H1 (cell line): ENCODE measurements around the gene HNF1B. TPM values are rescaled to one million over a fixed set of nuclear protein-coding genes. Genes with fewer than 3 reads are reported as not detected.

ENCODE experiments used
- CTCF ChIA-PET: fragments of 300-600 bp; sonication (Branson Sonifier 250); formaldehyde crosslinking; loops from one replicate; lab custom pipeline; 2021; ENCODE audit not compliant: partially characterized antibody; lab: Charles Lee
- POLR2A ChIA-PET: fragments of 300-600 bp; sonication (Branson Sonifier 250); formaldehyde crosslinking; loops from one replicate; lab custom pipeline; 2021; ENCODE audit warnings: inconsistent platforms; ENCODE audit not compliant: partially characterized antibody; lab: Charles Lee
- DNase-seq, 2 experiments: peaks; one replicate each; pipeline versions ENCODE4 v3.0.0 to v3.0.0-alpha.2; 2010 to 2022; ENCODE audit warnings: low spot score in 2 of 2, low read depth in 1 of 2, mixed read lengths in 1 of 2
- FAIRE-seq: peaks from 2 replicates; lab custom pipeline; 2011; peaks lifted over from hg19 to GRCh38; lab: Jason Lieb, UNC
- H2AFZ ChIP-seq: 2 replicates; pipeline ENCODE4 v1.8.1; 2012; ENCODE audit warnings: low read length, inconsistent platforms
- H2AK5ac ChIP-seq: 2 replicates; pipeline ENCODE4 v1.6.1; 2013; ENCODE audit warnings: low read depth, low read length
- H2BK120ac ChIP-seq: replicated peaks from 2 replicates; pipeline ENCODE3; 2013; ENCODE audit warnings: low read depth, low read length, inconsistent platforms
- H2BK12ac ChIP-seq: 2 replicates; pipeline ENCODE4 v1.6.1; 2013; ENCODE audit warnings: low read depth, low read length
- H2BK15ac ChIP-seq: 2 replicates; pipeline ENCODE4 v1.6.1; 2013; ENCODE audit warnings: low read length
- H2BK20ac ChIP-seq: 2 replicates; pipeline ENCODE4 v1.6.1; 2013; ENCODE audit warnings: low read length
- H2BK5ac ChIP-seq: 2 replicates; pipeline ENCODE4 v1.6.1; 2013; ENCODE audit warnings: low read depth, low read length
- H3K14ac ChIP-seq: 2 replicates; pipeline ENCODE4 v1.6.1; 2013; ENCODE audit warnings: inconsistent platforms; ENCODE audit not compliant: insufficient read length
- H3K18ac ChIP-seq: 2 replicates; pipeline ENCODE4 v1.6.1; 2013; ENCODE audit warnings: low read length; ENCODE audit errors: extremely low read depth
- H3K23ac ChIP-seq: 2 replicates; pipeline ENCODE4 v1.6.1; 2013; ENCODE audit warnings: inconsistent platforms; ENCODE audit not compliant: insufficient read length
- H3K23me2 ChIP-seq: 2 replicates; pipeline ENCODE4 v1.6.1; 2013; ENCODE audit warnings: low read depth, low read length
- H3K27ac ChIP-seq: 2 replicates; pipeline ENCODE4 v1.6.1; 2011; ENCODE audit warnings: low read depth, low read length, inconsistent platforms
- H3K27me3 ChIP-seq, 4 experiments: replicated peaks in 1 of 4; 1 replicate in 1 of 4; 2 replicates in 3 of 4; pipeline versions ENCODE4 v1.6.1 to v1.8.1; 2011 to 2013; ENCODE audit warnings: low read length in 3 of 4, mild to moderate bottlenecking in 3 of 4, inconsistent platforms in 2 of 4, mixed read lengths in 2 of 4, moderate library complexity in 1 of 4; ENCODE audit not compliant: control insufficient read depth in 3 of 4, insufficient read depth in 3 of 4; ENCODE audit errors: extremely low read depth in 1 of 4
- H3K36me3 ChIP-seq, 4 experiments: 2 replicates each; pipeline versions ENCODE4 v1.6.1 to v1.8.1; 2011 to 2013; ENCODE audit warnings: mild to moderate bottlenecking in 4 of 4, low read length in 3 of 4, moderate library complexity in 2 of 4, control low read depth in 1 of 4, inconsistent platforms in 1 of 4; ENCODE audit not compliant: insufficient read depth in 4 of 4, control insufficient read depth in 2 of 4
- H3K4ac ChIP-seq: replicated peaks from 2 replicates; pipeline ENCODE3; 2013; ENCODE audit warnings: low read length, low read depth, mixed read lengths, inconsistent platforms; ENCODE audit not compliant: insufficient read length
- H3K4me1 ChIP-seq, 4 experiments: replicated peaks in 1 of 4; 1 replicate in 1 of 4; 2 replicates in 3 of 4; pipeline versions ENCODE4 v1.6.1 to v1.8.1; 2011 to 2013; ENCODE audit warnings: low read length in 3 of 4, inconsistent platforms in 2 of 4, mixed read lengths in 1 of 4; ENCODE audit not compliant: insufficient read depth in 4 of 4, control insufficient read depth in 3 of 4
- H3K4me2 ChIP-seq, 2 experiments: 2 replicates each; pipeline versions ENCODE4 v1.6.1 to v1.8.1; 2011 to 2013; ENCODE audit warnings: low read depth in 2 of 2, low read length in 2 of 2, control low read depth in 1 of 2, inconsistent platforms in 1 of 2, mild to moderate bottlenecking in 1 of 2; ENCODE audit not compliant: insufficient read depth in 1 of 2
- H3K4me3 ChIP-seq, 4 experiments: fragments of 200-600, 300-600 bp in 1 of 4; sonication (generic), shearing (Covaris generic), sonication (Bioruptor Twin) in 1 of 4; 2 replicates each; pipeline versions ENCODE4 v1.5.1 to v1.8.1; 2011 to 2016; ENCODE audit warnings: low read length in 4 of 4, low read depth in 3 of 4, control low read depth in 2 of 4, inconsistent platforms in 2 of 4, mild to moderate bottlenecking in 2 of 4, mixed read lengths in 1 of 4, moderate library complexity in 1 of 4; ENCODE audit not compliant: insufficient read depth in 2 of 4; ENCODE audit errors: extremely low read depth in 1 of 4
- H3K56ac ChIP-seq: replicated peaks from 2 replicates; pipeline ENCODE3; 2013; ENCODE audit warnings: low read depth, mild to moderate bottlenecking, mixed read lengths, low read length, inconsistent platforms; ENCODE audit not compliant: insufficient read length
- H3K79me1 ChIP-seq: 2 replicates; pipeline ENCODE4 v1.6.1; 2013; ENCODE audit warnings: low read depth, low read length, control low read depth
- H3K79me2 ChIP-seq, 2 experiments: 2 replicates each; pipeline versions ENCODE4 v1.6.1 to v1.8.1; 2012 to 2013; ENCODE audit warnings: low read length in 2 of 2, mild to moderate bottlenecking in 2 of 2, inconsistent platforms in 1 of 2; ENCODE audit not compliant: insufficient read depth in 2 of 2, control insufficient read depth in 1 of 2
- H3K9ac ChIP-seq, 4 experiments: replicated peaks in 1 of 4; 1 replicate in 1 of 4; 2 replicates in 3 of 4; pipeline versions ENCODE4 v1.6.1 to v1.8.1; 2011 to 2013; ENCODE audit warnings: low read depth in 3 of 4, low read length in 3 of 4, control low read depth in 2 of 4, mild to moderate bottlenecking in 2 of 4, moderate library complexity in 2 of 4, inconsistent platforms in 1 of 4; ENCODE audit errors: extremely low read depth in 1 of 4
- H3K9me3 ChIP-seq, 2 experiments: 2 replicates each; pipeline versions ENCODE4 v1.6.1 to v1.8.1; 2012 to 2013; ENCODE audit warnings: mild to moderate bottlenecking in 2 of 2, moderate library complexity in 2 of 2, control low read depth in 1 of 2, inconsistent platforms in 1 of 2, low read depth in 1 of 2, low read length in 1 of 2, mixed read lengths in 1 of 2; ENCODE audit not compliant: insufficient read depth in 2 of 2
- H4K20me1 ChIP-seq, 2 experiments: replicated peaks in 1 of 2; 2 replicates each; pipeline versions ENCODE3 to v1.8.1; 2011 to 2013; ENCODE audit warnings: inconsistent platforms in 2 of 2, low read length in 2 of 2, mild to moderate bottlenecking in 1 of 2; ENCODE audit not compliant: insufficient read depth in 2 of 2, control insufficient read depth in 1 of 2
- H4K5ac ChIP-seq: 2 replicates; pipeline ENCODE4 v1.6.1; 2013; ENCODE audit warnings: low read length, low read depth, mixed read lengths, inconsistent platforms; ENCODE audit not compliant: insufficient read length
- H4K8ac ChIP-seq: 2 replicates; pipeline ENCODE4 v1.8.0; 2013; ENCODE audit warnings: mild to moderate bottlenecking, moderate library complexity, low read length, inconsistent platforms; ENCODE audit not compliant: insufficient read depth; ENCODE audit errors: extremely low read depth
- H4K91ac ChIP-seq: replicated peaks from 2 replicates; pipeline ENCODE3; 2013; ENCODE audit warnings: low read length, mixed read lengths, inconsistent platforms; ENCODE audit not compliant: insufficient read length
- ASH2L ChIP-seq: fragments of 200-600, 300-600 bp; sonication (generic); IDR thresholded peaks from one replicate; pipeline ENCODE4 v1.7.1; 2017; ENCODE audit warnings: low read length
- CBX5 ChIP-seq: fragments of 300-800, 300-1000 bp; sonication (generic); IDR thresholded peaks from 2 replicates; pipeline ENCODE4 v1.7.1; 2016; ENCODE audit warnings: antibody characterized with exemption, low read length, low read depth
- HDAC2 ChIP-seq, 2 experiments: fragments of 300-600 bp in 1 of 2; sonication (generic) in 1 of 2; IDR thresholded peaks; 2 replicates each; pipeline ENCODE4 v1.6.1; 2011 to 2012; ENCODE audit warnings: low read depth in 2 of 2, low read length in 2 of 2, mild to moderate bottlenecking in 2 of 2, moderate library complexity in 2 of 2, borderline replicate concordance in 1 of 2, inconsistent platforms in 1 of 2
- RNF2 ChIP-seq: fragments of 200-900, 300-1000 bp; sonication (generic); IDR thresholded peaks from 2 replicates; pipeline ENCODE4 v1.7.1; 2016; ENCODE audit warnings: borderline replicate concordance, low read depth, mild to moderate bottlenecking, antibody characterized with exemption, low read length; ENCODE audit not compliant: poor library complexity, severe bottlenecking; ENCODE audit errors: missing control alignments
- SIRT6 ChIP-seq: IDR thresholded peaks from one replicate; pipeline ENCODE4 v1.7.1; 2012; ENCODE audit warnings: low read length, inconsistent platforms
- SRF ChIP-seq: IDR thresholded peaks from 2 replicates; pipeline ENCODE4 v1.6.1; 2011; ENCODE audit warnings: mild to moderate bottlenecking, low read depth, low read length, moderate library complexity
- WGBS, 2 experiments: shearing (Covaris generic) in 1 of 2; methylation state at CpG; one replicate each; pipeline versions ENCODE4 v1.1.6 to v1.1.7; 2013 to 2015; ENCODE audit warnings: low lambda C conversion rate in 2 of 2, mixed read lengths in 2 of 2, inconsistent platforms in 1 of 2, low coverage in 1 of 2, missing lambda C conversion rate in 1 of 2; ENCODE audit not compliant: insufficient replicate concordance in 2 of 2, insufficient coverage in 1 of 2, insufficient read length in 1 of 2; ENCODE audit errors: extremely low coverage in 1 of 2, missing lambda C conversion rate in 1 of 2; 5-methylcytosine and 5-hydroxymethylcytosine counted together
- polyA plus RNA-seq, 7 experiments: library from polyadenylated mRNA; depleted of rRNA in 3 of 7; stranded (reverse) in 5 of 7; unstranded in 2 of 7; fragments of >200 nt in 5 of 7; fragments of 200-250 nt in 2 of 7; gene quantifications; 1 replicate in 5 of 7; 2 replicates in 1 of 7; 4 replicates in 1 of 7; pipeline versions ENCODE4 v1.2.1 to v1.2.3, GENCODE V29; 2011 to 2013; ENCODE audit warnings: missing spikeins in 2 of 7, mixed read lengths in 2 of 7
- total RNA-seq: library from RNA; stranded (reverse); fragmentation: NEBNext Ultra II Directional; extraction: Animal tissue kit (Norgen Biotek cat#: 25700); gene quantifications from 2 replicates; pipeline ENCODE4 v1.2.1, GENCODE V29; 2021

HNF1B gene
- total and polyA plus RNA-seq, 2 of the 8 experiments (the other 6 are each of a cell fraction or from before 2014, with no cell fraction given): 0.13 to 0.30 TPM

DNA sequence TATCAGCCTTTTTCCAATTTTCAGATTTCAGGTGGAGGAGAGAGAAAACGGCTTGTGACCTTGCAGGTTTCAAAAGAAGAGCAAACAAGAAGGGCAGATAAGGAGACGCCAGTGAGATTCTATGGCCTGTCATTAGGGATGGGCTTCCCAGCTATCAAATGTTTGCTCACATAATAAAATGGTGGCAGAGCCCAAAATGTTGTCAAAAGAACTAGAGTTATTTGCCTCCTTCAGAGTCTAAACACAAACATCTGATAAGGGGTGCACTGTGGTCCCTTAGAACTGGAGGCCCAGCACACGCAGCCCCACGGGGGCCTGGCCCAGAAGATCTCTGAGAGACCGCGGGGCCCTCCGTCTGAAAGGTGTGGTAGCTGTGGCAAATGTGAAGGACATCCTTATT is 55.5 kb downstream of the HNF1B start:
- Histone ChIP-seq H2BK120ac (no peak overlapping the region), H4K20me1 (no peaks in the 10 kb centered on the region), H3K9me3 (0 out of 4 replicates have a peak, but pooled peaks cover under 1 to 2% of the 10 kb centered on the region in 2 experiments), H3K9ac (no peak overlapping the region), H3K27me3 (no peaks in the 10 kb centered on the region), H3K23me2 (no peaks in the 10 kb centered on the region; the same call in 1 of the 2 replicates), H3K79me2 (no peaks in the 10 kb centered on the region), H2BK12ac (no peak overlapping the region), H4K5ac (no peak overlapping the region), H2AFZ (no peak overlapping the region), H2AK5ac (no peak overlapping the region), H3K56ac (no peak overlapping the region), H2BK15ac (no peak overlapping the region), H3K18ac (no peak overlapping the region), H2BK20ac (no peak overlapping the region), H3K4me3 (no peak overlapping the region), H3K36me3 (no peaks in the 10 kb centered on the region), H3K14ac (no peak overlapping the region), H3K4ac (no peak overlapping the region), H4K8ac (no peak overlapping the region), H3K79me1 (no peaks in the 10 kb centered on the region), H4K91ac (no peak overlapping the region), H3K4me1 (no peaks in the 10 kb centered on the region), H3K23ac (no peak overlapping the region), H2BK5ac (no peak overlapping the region), H3K4me2 (no peak overlapping the region), H3K27ac (no peak overlapping the region)
- POLR2A ChIA-PET: no interaction called here
- CTCF ChIA-PET: interaction anchor here (0.6 to 2.2 kb wide), 5 partner anchors 9 to 983 kb away, joined by 3 to 7 read pairs (median 3); no protein-coding TSS in a partner anchor
- 92% methylated on average over 7 of the region's 7 CpGs; no CpG with 5 or more reads in 1 of the 2 experiments for WGBS, 2 experiments
- TF ChIP-seq SRF (no peak), HDAC2 (IDR thresholded peaks at IDR 0.05; ENCODE audit: borderline replicate concordance in 1 of 2, low read depth in 2 of 2, low read length in 2 of 2) (no peak), ASH2L (no peak), RNF2 (no peak), CBX5 (no peak), SIRT6 (no peak)
- no peak for FAIRE-seq
- DNase-seq: no peak
